Skeletal muscle tissue (tissue), 4 donors: ENCODE results near the gene CRABP2. TPM values are rescaled to one million over a fixed set of nuclear protein-coding genes. Genes with fewer than 3 reads are reported as not detected.

Experiments
- H3K27ac ChIP-seq: one replicate; pipeline ENCODE4 v1.7.0; 2013; ENCODE audit warnings: mild to moderate bottlenecking, low read depth, low read length, inconsistent platforms
- H3K27me3 ChIP-seq, 3 donors: one replicate each; pipeline ENCODE4 v1.7.0; 2013; ENCODE audit warnings: low read length in 3 of 3; ENCODE audit not compliant: control insufficient read depth in 3 of 3, insufficient read depth in 3 of 3
- H3K36me3 ChIP-seq, 3 donors: one replicate each; pipeline ENCODE4 v1.7.0; 2013; ENCODE audit warnings: low read length in 3 of 3; ENCODE audit not compliant: control insufficient read depth in 3 of 3, insufficient read depth in 3 of 3
- H3K4me1 ChIP-seq, 3 donors: one replicate each; pipeline ENCODE4 v1.7.0; 2013; ENCODE audit warnings: low read length in 3 of 3, mild to moderate bottlenecking in 3 of 3; ENCODE audit not compliant: control insufficient read depth in 3 of 3, insufficient read depth in 3 of 3
- H3K4me3 ChIP-seq, 3 donors: one replicate each; pipeline ENCODE4 v1.7.0; 2013; ENCODE audit warnings: low read length in 3 of 3
- H3K9ac ChIP-seq, 3 donors: one replicate each; pipeline ENCODE4 v1.7.0; 2013; ENCODE audit warnings: low read length in 3 of 3, mild to moderate bottlenecking in 3 of 3, moderate library complexity in 2 of 3, low read depth in 1 of 3
- H3K9me3 ChIP-seq, 3 donors: one replicate each; pipeline ENCODE4 v1.7.0; 2013; ENCODE audit warnings: low read length in 3 of 3; ENCODE audit not compliant: control insufficient read depth in 3 of 3
- total RNA-seq: library from RNA; depleted of rRNA; stranded (reverse); fragments of >200 nt; gene quantifications from one replicate; pipeline ENCODE4 v1.2.3, GENCODE V29; 2014
- donor health status: Osteomylitis.

The CRABP2 gene
- total RNA-seq, 1 donor from 2014 or later = 57.4 TPM

DNA sequence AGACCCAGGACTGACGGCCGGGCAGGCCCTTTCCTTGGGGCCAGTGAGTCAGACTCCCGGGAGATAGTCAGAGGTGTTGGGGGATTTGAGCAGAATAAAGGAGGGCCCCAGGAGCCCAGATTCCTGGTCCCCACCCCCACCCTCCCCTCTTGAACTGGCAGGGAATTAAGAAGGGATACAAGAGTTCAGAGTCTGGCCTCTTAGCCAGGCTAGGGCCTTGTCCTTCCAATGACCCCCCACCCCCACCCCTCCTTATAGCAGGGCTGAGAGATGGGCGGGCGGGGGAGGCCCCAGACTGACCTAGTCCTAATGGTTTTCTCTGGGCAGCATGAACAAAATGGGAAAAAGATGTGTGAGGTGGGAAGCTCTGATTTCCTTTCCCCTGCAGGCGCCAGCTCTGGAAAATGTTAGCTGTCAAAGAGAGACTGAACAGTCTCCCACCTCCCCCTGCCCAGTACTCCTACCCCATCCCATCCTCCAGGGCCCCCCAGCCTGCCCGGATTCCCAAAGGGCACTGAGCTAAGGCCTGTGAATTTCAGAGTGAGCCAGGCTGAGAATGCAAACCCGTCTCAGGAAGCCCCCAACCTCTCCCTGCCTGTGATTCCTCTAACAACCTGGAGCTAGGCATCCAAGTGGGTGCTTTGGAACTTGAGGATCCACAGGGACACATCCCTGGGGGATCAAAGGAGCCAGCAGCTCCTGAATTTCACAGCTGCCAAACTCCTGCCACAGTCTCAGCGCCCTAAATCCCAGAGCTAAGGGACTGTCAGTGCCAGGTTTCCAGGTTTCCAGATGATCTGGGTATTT lies 5.8 kb upstream of the CRABP2 start:
- no peak overlapping the region for H3K27ac ChIP-seq
- H3K9me3 ChIP-seq = no peaks in the 10 kb centered on the region

DNA sequence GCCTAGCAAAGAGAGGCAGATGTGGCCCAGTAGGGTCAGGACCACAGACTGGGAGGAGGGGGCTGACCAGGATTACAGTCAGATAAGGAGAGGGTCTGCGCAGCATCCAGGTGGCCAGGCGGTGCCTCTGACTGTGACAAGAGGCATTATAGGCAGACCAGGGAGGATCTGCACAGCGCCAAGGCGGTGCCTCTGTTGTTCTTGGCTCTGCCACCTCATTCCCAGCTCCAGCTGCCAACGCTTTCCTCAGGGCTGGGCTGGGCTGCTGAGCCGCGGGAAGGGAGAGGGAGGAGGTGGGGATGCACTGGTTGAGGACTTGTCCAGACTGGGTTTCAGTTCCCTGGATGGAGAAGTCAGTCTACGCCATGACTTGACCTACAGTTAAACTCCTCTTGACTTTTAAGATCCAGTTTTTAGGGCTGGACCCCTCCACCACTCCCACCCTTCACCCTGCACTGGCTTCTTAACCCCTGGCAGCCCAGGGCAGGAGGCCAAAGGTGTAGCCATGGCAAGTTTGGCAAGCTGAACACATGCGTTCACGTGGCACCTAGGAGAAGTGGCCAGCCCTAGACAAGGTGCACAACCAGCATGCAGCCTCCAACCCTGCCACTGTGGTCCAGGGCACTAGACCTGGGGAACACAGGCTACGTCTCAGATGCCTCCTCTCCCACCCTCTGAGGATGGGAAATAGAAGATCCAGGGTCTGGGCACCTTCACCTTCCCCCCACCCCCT lies 4.5 kb upstream of the CRABP2 start:
- Histone ChIP-seq H3K4me3 (no peak overlapping the region), H3K27me3 (peaks cover under 1 to 16% (median 4%) of the 10 kb centered on the region in 3 donors), H3K4me1 (peaks cover 28 to 34% (median 29%) of the 10 kb centered on the region in 3 donors), H3K27ac (no peak overlapping the region), H3K9me3 (no peaks in the 10 kb centered on the region), H3K36me3 (no peaks in the 10 kb centered on the region), H3K9ac (peak overlapping the region in 2 of 3 donors; percentile 30 to 40)

More for the DNA sequence above, 5.8 kb upstream of the CRABP2 start:
- Histone ChIP-seq H3K27me3 (peaks cover 0 to 4% (median 0%) of the 10 kb centered on the region in 3 donors), H3K4me1 (peaks cover 15 to 22% (median 16%) of the 10 kb centered on the region in 3 donors), H3K9ac (no peak overlapping the region), H3K4me3 (no peak overlapping the region), H3K36me3 (no peaks in the 10 kb centered on the region)

GRCh38 chr1:156709031-156709430 lies 3.6 kb upstream of the CRABP2 start:
- Histone ChIP-seq H3K9ac (peak overlapping the region in 1 of 3 donors; percentile 8), H3K4me3 (no peak overlapping the region), H3K27ac (no peak overlapping the region), H3K36me3 (no peaks in the 10 kb centered on the region), H3K9me3 (no peaks in the 10 kb centered on the region), H3K27me3 (peaks cover 10 to 25% (median 13%) of the 10 kb centered on the region in 3 donors), H3K4me1 (peaks cover 36 to 38% (median 37%) of the 10 kb centered on the region in 3 donors)

- no peaks in the 10 kb centered on the region for H3K9me3 ChIP-seq
- H3K4me3 ChIP-seq = no peak overlapping the region
- no peak overlapping the region for H3K27ac ChIP-seq
- H3K4me1 ChIP-seq = peaks cover 36 to 43% (median 39%) of the 10 kb centered on the region in 3 donors
- H3K9ac ChIP-seq = no peak overlapping the region
- H3K36me3 ChIP-seq = no peaks in the 10 kb centered on the region
- H3K27me3 ChIP-seq = peaks cover 18 to 33% (median 21%) of the 10 kb centered on the region in 3 donors
Measured at GRCh38 chr1:156708218-156708661, 2.9 kb upstream of the CRABP2 start.

DNA sequence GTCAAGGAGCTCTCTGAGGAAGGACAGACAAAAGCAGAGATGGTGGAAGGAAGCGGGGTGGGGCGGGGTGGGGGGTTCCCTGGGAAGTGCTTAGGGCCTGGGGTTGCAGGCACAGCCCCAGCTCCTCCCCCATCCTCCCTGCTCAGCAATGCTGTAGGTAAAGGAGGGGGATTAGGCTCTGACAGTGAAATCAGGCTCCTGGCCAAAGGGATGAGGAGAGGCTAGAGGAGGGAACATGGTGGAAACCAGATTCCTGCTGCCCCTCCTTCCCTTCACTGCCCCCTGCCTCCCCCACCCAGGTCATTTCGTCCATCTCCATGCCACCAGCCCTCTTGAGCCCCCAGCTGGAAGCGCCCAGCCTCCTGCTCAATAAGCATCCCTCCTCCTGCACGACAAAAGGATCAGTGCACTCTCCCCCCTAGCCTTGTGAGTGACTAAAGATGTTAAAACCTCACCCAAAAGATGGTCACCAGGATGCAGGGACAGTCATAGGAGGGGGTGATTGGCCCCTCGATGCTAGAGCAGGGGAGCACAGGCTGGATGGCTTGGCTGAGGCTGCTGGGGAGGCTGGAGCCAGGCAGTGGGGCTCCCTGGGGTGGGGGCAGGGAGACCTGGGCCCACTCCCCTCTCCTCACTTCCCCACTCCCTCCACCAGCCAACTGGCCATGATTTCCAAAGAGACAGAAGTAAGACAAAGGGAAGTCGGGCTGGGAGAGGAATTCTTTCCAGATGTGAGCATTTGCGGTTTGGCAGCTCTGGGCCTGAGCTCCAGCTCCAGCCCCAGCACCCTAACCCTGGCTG lies 2.2 kb upstream of the CRABP2 start:
- Histone ChIP-seq H3K4me1 (peaks cover 36 to 43% (median 39%) of the 10 kb centered on the region in 3 donors), H3K27ac (peak overlapping the region; percentile 40)

DNA sequence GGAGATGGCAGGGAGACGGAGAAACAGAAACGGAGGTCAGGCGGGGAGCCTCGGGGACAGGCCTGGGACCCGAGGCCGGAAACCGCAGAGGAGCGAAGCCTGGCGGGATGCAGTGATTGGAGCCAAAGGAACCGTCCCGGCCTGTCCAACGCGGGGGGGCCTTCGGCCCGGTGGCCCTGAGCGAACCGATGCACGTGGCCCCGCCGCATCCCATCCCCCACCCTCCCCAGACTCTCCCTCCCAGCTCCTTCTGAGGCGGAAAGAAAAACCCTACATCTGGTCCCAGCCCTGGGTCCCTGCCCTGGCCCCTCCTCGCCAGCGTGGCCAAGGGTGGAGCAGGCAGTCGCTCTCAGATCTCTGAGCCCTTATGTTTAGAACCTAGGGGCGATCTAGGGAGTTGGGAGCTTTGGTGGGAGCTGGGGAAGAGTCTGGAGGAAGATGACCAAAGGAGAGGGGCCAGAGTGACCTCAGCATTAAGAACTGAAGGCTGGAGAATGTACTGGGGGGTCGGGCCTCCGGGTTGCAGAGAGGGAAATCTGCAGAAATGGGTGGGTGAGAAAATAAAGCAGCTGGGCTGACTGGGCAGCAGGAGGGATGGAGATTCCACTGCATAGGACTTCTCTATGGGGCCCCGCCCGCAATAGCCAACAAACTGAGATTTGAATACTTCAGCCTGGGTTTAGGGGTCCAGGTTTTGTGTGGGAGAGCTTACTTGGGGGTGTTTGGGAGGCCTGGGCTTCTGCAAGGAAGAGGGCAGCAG lies 1.5 kb upstream of the CRABP2 start:
- H3K4me1 ChIP-seq = peaks cover 36 to 43% (median 39%) of the 10 kb centered on the region in 3 donors

More for the DNA sequence above, 2.2 kb upstream of the CRABP2 start:
- Histone ChIP-seq H3K4me3 (no peak overlapping the region), H3K9ac (no peak overlapping the region), H3K36me3 (no peaks in the 10 kb centered on the region), H3K27me3 (peaks cover 21 to 38% (median 26%) of the 10 kb centered on the region in 3 donors), H3K9me3 (no peaks in the 10 kb centered on the region)

GRCh38 chr1:156705918-156706656 lies 704 bp upstream of the CRABP2 start:
- no peaks in the 10 kb centered on the region for H3K36me3 ChIP-seq
- peak overlapping the region; percentile 51 to 76 (median 65) for H3K9ac ChIP-seq
- H3K27me3 ChIP-seq = peaks cover 25 to 46% (median 26%) of the 10 kb centered on the region in 3 donors
- H3K4me3 ChIP-seq = peak overlapping the region; percentile 55 to 70 (median 66)
- H3K9me3 ChIP-seq = no peaks in the 10 kb centered on the region
- H3K4me1 ChIP-seq = peaks cover 36 to 43% (median 39%) of the 10 kb centered on the region in 3 donors
- H3K27ac ChIP-seq = peak overlapping the region; percentile 76

More for the DNA sequence above, 1.5 kb upstream of the CRABP2 start:
- Histone ChIP-seq H3K27me3 (peaks cover 21 to 38% (median 26%) of the 10 kb centered on the region in 3 donors), H3K9ac (peak overlapping the region in 2 of 3 donors; percentile 65 to 76), H3K27ac (peak overlapping the region; percentile 76), H3K36me3 (no peaks in the 10 kb centered on the region), H3K9me3 (no peaks in the 10 kb centered on the region), H3K4me3 (peak overlapping the region; percentile 55 to 70 (median 66))

DNA sequence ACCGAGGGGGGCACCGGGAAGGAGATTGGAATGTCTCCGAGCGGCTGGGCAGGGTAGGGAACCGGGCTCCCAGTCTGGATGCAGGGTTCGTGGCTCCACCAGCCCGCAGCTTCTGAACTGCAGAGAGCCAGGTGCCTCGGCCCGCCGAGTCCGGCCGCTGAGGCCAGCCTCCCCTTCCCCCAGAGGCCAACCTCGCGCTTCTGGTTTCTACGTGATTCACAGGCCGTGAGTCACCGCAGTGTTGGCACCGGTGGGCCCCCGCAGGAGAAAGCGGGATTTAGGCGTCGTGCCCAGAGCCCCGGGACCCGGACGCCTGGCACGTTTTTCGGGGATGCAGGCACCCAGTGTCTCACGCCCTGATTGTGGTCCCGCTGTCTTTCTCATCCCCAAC lies 458 bp downstream of the CRABP2 start:
- peaks cover 26 to 56% (median 36%) of the 10 kb centered on the region in 3 donors for H3K27me3 ChIP-seq
- H3K9me3 ChIP-seq = no peaks in the 10 kb centered on the region
- H3K36me3 ChIP-seq = peaks cover 0 to 2% (median 0%) of the 10 kb centered on the region in 3 donors
- peak overlapping the region; percentile 55 to 66 (median 58) for H3K4me3 ChIP-seq
- peaks cover 28 to 38% (median 34%) of the 10 kb centered on the region in 3 donors for H3K4me1 ChIP-seq
- H3K27ac ChIP-seq = no peak overlapping the region
- peak overlapping the region; percentile 20 to 50 (median 45) for H3K9ac ChIP-seq
